ENCODE measurements around the gene BCL2L13. TPM values are rescaled to one million over a fixed set of nuclear protein-coding genes. Genes with fewer than 3 reads are reported as not detected.

Gene BCL2L13
- total RNA-seq, 4 donors from 2014 or later, result 35.2 to 50.1 (median 38.3) TPM

DNA sequence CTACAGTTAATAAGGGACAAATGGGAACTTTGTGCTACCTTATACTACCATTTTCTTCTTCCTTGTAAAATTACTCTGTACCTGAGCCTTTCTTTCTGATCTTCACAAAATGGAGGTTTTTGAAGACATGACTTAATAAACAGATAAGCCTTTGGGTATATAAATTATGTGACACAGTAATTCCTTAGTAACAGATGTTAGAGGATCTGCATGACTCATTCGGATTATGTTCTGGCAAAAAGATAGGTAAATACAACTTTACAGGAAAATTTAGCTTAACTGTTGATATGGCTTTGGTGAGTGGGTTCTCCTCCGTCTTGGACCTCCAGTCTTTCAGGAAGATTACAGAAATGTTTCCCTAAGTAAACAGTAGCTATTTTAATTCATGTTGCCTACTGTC, 73.9 kb downstream of the BCL2L13 start:
- no peaks in the 10 kb centered on the region for H3K9me3 ChIP-seq
- H3K27me3 ChIP-seq, result no peaks in the 10 kb centered on the region
- no peak for DNase-seq
- no peaks in the 10 kb centered on the region for H3K4me1 ChIP-seq
- H3K27ac ChIP-seq, result no peak overlapping the region
- no peaks in the 10 kb centered on the region for H3K36me3 ChIP-seq
- no peak overlapping the region for H3K4me3 ChIP-seq
- TF ChIP-seq, protein P1, sequence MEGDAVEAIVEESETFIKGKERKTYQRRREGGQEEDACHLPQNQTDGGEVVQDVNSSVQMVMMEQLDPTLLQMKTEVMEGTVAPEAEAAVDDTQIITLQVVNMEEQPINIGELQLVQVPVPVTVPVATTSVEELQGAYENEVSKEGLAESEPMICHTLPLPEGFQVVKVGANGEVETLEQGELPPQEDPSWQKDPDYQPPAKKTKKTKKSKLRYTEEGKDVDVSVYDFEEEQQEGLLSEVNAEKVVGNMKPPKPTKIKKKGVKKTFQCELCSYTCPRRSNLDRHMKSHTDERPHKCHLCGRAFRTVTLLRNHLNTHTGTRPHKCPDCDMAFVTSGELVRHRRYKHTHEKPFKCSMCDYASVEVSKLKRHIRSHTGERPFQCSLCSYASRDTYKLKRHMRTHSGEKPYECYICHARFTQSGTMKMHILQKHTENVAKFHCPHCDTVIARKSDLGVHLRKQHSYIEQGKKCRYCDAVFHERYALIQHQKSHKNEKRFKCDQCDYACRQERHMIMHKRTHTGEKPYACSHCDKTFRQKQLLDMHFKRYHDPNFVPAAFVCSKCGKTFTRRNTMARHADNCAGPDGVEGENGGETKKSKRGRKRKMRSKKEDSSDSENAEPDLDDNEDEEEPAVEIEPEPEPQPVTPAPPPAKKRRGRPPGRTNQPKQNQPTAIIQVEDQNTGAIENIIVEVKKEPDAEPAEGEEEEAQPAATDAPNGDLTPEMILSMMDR (IDR thresholded peaks at IDR 0.05), result no peak
- TF ChIP-seq POLR2A (IDR thresholded peaks at IDR 0.05), result no peak

DNA sequence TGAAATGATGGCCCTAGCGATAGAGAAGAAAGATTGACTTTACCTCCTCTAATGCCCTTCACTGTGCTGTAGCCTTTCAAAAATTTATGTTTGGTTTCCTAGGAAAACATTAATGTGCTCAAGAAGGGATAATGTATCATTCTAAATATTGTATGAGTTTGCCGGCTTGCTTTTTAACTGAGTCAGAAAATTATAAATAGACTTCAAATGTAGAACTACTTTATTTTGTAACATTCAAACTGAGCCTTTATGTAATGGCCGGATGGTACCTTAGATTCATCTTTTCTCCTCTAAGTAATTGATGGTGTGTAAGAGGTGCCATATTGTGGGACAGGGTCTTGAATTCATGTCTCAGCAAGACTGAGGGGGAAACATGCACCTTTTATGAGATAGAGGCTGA, 78.0 kb downstream of the BCL2L13 start:
- no peaks in the 10 kb centered on the region for H3K27me3 ChIP-seq
- H3K9me3 ChIP-seq, result no peaks in the 10 kb centered on the region
- DNase-seq, result no peak
- no peaks in the 10 kb centered on the region for H3K36me3 ChIP-seq
- no peaks in the 10 kb centered on the region for H3K4me1 ChIP-seq
- H3K27ac ChIP-seq, result no peak overlapping the region
- TF ChIP-seq, protein P1 (IDR thresholded peaks at IDR 0.05), result no peak
- no peak overlapping the region for H3K4me3 ChIP-seq

DNA sequence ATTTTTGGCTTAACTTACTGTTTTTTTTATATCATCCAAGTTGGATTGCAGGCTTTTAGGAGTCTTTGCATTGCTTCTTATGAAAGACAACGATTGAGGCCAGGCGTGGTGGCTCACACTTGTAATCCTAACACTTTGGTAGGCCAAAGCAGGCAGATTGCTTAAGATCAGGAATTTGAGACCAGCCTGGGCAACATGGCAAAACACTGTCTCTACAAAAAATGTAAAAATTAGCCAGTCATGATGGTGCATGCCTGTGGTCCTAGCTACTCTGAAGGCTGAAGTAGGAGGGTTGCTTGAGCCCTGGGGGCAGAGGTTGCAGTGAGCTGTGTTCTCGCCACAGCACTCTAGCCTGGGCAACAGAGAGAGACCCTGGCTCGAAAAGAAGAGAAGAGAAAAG, 79.2 kb downstream of the BCL2L13 start:
- Histone ChIP-seq H3K4me1 (no peaks in the 10 kb centered on the region), H3K4me3 (no peak overlapping the region), H3K9me3 (no peaks in the 10 kb centered on the region), H3K27ac (no peak overlapping the region), H3K27me3 (no peaks in the 10 kb centered on the region), H3K36me3 (no peaks in the 10 kb centered on the region)
- no peak for DNase-seq
- TF ChIP-seq, protein P1 (IDR thresholded peaks at IDR 0.05), result no peak
- no peak for TF ChIP-seq POLR2A (IDR thresholded peaks at IDR 0.05)

DNA sequence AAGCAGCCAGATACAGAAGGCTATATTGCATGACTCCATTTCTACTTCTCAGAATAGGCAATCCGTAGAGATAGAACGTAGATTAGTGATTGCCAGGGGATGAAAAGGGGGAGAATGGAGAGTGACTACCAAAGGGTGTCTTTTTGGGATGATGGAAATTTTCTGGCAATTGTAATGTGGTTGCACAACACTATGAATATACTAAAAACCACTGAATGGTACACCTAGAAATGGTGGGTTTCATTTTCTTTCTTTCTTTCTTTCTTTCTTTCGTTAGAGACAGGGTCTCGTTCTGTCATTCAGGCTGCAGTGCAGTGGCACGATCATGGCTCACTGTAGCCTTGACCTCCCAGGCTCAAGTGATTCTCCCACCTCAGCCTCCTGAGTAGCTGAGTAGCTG, 81.4 kb downstream of the BCL2L13 start:
- Histone ChIP-seq H3K4me1 (no peaks in the 10 kb centered on the region), H3K9me3 (no peaks in the 10 kb centered on the region), H3K36me3 (no peaks in the 10 kb centered on the region), H3K4me3 (no peak overlapping the region), H3K27me3 (no peaks in the 10 kb centered on the region), H3K27ac (no peak overlapping the region)
- no peak for DNase-seq
- TF ChIP-seq, protein P1 (IDR thresholded peaks at IDR 0.05), result no peak
- no peak for TF ChIP-seq POLR2A (IDR thresholded peaks at IDR 0.05)

DNA sequence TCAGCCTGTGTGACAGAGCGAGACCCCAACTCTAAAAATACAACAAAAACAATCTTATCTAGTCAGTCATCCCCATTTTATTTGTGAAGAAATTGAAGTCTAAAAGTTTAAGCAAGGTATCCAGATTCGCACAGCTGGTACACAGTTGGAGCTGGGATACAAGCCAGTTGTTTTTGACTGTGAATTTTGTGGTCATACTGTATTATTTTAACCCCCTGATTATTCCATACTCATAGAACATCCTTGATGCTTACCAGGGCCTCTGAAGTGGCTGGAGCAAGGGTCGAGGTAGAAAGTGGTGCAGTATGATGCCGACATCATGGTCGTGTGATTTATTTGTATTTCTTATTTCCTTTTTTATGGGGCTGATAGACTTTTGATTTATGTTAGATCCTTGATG, 85.7 kb downstream of the BCL2L13 start:
- Histone ChIP-seq H3K9me3 (no peaks in the 10 kb centered on the region), H3K27ac (no peak overlapping the region), H3K36me3 (peaks cover 0 to 24% (median 0%) of the 10 kb centered on the region in 3 donors), H3K4me1 (peaks cover 0 to 9% (median 0%) of the 10 kb centered on the region in 4 donors), H3K27me3 (no peaks in the 10 kb centered on the region), H3K4me3 (no peak overlapping the region)
- TF ChIP-seq, protein P1 (IDR thresholded peaks at IDR 0.05), result no peak
- no peak for TF ChIP-seq POLR2A (IDR thresholded peaks at IDR 0.05)
- DNase-seq, result no peak
